Measurements from ENCODE around the gene COPS8. TPM values are rescaled to one million over a fixed set of nuclear protein-coding genes. Genes with fewer than 3 reads are reported as not detected.

The COPS8 gene
- polyA plus RNA-seq, 5 donors: 63.7 to 91.0 (median 77.0) TPM

- no peak for DNase-seq
Observed at GRCh38 chr2:237130562-237131421, 45.1 kb downstream of the COPS8 start.

DNA sequence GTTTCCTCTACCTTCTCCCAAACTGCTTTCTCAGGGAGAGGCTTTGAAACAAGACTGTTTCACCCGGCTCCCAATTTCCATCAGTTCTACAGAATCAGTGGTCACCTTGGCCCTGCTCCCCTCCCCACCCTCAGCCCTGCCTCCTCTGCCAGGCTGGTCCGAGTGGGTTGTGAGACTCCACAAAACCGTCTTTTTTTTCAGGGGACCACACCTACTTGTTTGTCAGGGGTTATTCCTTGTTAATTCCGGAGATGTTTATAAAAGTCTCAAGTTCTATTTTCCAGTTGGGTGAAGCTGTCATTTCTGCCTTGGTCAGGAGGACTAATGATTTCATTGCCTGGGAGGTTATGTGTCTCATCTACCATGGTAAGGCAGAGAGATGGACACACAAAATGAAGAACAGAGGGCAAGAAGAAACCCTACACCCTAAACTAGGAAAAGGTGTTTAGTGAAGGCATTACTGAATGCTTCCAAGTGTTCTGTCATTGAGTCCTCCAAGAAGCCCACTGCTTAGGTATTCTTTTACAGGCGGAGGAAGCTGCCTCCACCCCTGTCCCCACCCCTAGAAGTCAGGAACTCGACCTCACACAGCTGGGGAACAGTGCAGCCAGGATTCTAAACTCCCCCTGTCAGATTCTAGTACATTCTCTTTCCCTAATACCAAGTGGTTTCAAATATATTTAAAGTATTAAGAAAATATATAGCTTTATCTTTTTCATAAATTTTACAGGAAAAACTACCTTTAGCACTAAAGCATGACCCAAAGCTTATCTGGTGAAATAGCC, 46.3 kb downstream of the COPS8 start:
- no peak for DNase-seq

GRCh38 chr2:237132799-237133198, 47.1 kb downstream of the COPS8 start:
- no peak for DNase-seq

GRCh38 chr2:237134321-237135230, 48.9 kb downstream of the COPS8 start:
- peak; percentile 59 to 74 for DNase-seq

GRCh38 chr2:237136824-237137223, 51.1 kb downstream of the COPS8 start:
- DNase-seq: no peak

GRCh38 chr2:237137626-237138323, 52.1 kb downstream of the COPS8 start:
- DNase-seq: no peak

- no peak for DNase-seq
Observed at GRCh38 chr2:237139123-237139675, 53.5 kb downstream of the COPS8 start.

GRCh38 chr2:237140689-237141285, 55.1 kb downstream of the COPS8 start:
- DNase-seq: no peak

DNA sequence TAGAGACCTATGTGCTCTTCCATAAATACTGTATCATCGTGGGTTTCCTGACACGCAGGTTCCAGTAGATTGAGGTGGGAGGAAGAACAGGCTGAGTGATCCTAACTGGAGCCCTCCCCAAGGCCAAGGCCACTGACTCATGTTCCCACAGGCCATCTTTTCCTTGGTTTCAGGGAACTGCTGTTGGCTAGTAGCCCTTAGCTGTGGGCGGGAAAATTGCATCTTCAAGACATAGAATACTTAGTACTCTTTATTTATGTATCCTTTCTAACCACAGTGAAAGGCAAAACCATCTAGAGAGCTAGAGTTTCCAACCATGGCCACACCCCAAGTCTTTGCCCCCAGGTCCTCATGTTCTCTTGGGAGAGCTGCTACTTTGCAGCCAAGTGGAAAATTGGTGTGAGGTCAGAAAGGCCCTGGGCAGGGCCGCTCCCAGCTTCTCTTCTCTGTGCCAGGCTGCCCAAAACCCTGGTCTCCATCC, 55.9 kb downstream of the COPS8 start:
- no peak for DNase-seq

DNA sequence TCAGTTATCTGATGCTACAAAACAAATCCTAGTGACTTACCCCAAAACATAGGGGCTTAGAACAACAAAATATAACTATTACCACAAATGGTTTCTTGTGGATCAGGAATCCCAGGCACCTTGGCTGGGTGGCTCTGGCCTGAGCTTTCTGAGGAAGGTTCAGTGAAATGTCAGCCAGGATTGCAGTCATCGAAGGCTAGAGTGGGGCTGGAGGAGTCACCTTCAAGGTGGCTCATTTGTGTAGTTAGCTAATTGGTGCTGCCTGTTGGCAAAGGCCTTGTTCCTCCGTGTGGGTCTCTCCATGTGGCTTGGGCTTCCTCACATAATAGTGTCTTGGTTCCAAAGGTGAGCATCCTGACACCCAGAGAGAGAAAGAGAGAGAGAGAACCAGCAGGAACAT, 57.4 kb downstream of the COPS8 start:
- no peak for DNase-seq

DNA sequence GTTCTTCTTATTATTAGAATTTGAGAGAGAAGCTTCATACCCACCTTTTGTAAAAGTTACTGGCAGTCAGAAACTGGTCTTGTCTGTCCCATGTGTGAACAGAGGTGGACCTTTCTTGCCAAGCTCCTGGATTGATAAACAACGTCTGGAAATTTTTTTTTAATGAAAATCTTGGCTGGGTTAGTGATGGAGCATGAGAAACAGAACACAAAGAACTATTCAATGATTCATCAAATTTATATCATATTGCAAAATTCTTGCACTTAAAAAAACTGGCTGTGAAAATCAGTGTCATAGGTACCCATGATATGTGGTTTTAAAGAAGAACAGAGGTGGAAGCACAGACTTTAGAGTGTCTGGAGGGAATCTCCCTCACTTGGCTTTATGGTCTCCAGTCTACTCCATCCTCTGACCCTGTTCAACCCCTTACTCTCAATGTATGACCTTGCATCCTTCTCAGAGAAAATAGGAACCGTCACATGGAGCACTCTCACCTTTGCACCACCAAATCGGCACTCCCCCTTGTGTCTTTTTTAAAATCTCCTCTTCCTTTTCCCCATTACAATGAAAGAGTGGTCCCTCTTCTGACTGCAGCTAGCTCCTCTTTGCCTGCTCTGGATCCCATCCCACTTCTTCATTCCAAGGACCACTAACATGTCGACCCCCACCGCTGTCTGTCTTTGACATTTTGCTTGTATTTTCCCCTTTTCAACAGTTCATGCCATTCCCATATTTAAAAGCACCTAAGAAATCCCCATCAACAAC, 58.2 kb downstream of the COPS8 start:
- no peak for DNase-seq

DNA sequence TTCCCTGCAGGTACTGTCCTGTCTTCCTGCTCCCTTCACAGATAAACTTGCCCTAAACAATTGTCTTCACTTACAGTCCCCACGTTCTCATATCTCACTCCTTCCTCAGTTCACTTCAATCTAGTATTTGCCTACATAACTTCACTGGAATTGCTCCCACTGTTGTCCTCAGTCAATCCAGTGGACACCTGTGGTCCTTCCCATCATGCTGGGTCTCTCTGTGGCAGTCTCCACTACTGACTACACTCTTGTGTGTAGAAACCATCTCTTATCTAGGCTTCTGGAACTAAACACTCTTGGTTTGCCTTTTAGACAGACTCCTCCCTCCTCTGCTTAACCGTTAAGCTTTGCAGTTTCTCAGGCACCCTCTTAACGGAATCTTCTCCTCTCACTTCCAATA, 58.8 kb downstream of the COPS8 start:
- no peak for DNase-seq

- no peak for DNase-seq
Observed at GRCh38 chr2:237147317-237147716, 61.6 kb downstream of the COPS8 start.

- DNase-seq: no peak
Observed at GRCh38 chr2:237148624-237149023, 62.9 kb downstream of the COPS8 start.

DNA sequence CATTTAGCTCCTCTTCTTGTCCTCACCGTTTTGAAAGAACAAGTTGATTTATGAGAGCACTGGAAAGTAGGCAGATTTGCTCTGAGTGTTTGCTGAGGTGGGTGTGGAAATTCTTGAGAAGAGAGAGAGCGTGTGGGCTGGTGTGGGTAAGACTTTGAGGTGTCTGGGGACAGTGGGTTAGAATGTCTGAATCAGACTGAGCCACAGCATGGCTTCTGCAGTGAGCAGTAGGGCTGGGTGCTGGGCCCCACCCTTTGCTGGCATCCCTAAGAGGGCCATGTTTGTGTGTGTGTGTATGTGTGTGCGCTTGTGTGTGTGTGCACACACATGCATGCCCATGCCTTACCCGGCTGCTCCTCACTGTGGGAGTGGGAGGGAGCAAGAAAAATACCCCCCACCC, 63.7 kb downstream of the COPS8 start:
- DNase-seq: no peak
